Duodenal mucosa (tissue), 2 donors: ENCODE results near the gene NFE2.

Experiments used
- H3K27ac ChIP-seq: one replicate; pipeline ENCODE4 v1.7.0; 2013; ENCODE audit warnings: low read depth, low read length
- H3K27me3 ChIP-seq, 2 donors: one replicate each; pipeline ENCODE4 v1.7.0; 2013; ENCODE audit warnings: low read length in 2 of 2, control low read depth in 1 of 2; ENCODE audit not compliant: insufficient read depth in 2 of 2, control insufficient read depth in 1 of 2
- H3K36me3 ChIP-seq, 2 donors: one replicate each; pipeline ENCODE4 v1.7.0; 2013; ENCODE audit warnings: low read length in 2 of 2, control low read depth in 1 of 2; ENCODE audit not compliant: insufficient read depth in 2 of 2, control insufficient read depth in 1 of 2
- H3K4me1 ChIP-seq, 2 donors: one replicate each; pipeline ENCODE4 v1.7.0; 2013; ENCODE audit warnings: low read length in 2 of 2, control low read depth in 1 of 2; ENCODE audit not compliant: insufficient read depth in 2 of 2, control insufficient read depth in 1 of 2
- H3K4me3 ChIP-seq, 2 donors: one replicate each; pipeline ENCODE4 v1.7.0; 2013; ENCODE audit warnings: low read length in 2 of 2, low read depth in 1 of 2
- H3K9ac ChIP-seq, 2 donors: one replicate each; pipeline ENCODE4 v1.7.0; 2013; ENCODE audit warnings: low read length in 2 of 2, low read depth in 1 of 2
- H3K9me3 ChIP-seq, 2 donors: one replicate each; pipeline ENCODE4 v1.7.0; 2013; ENCODE audit warnings: low read length in 2 of 2, control low read depth in 1 of 2; ENCODE audit not compliant: control insufficient read depth in 1 of 2

Gene NFE2

DNA sequence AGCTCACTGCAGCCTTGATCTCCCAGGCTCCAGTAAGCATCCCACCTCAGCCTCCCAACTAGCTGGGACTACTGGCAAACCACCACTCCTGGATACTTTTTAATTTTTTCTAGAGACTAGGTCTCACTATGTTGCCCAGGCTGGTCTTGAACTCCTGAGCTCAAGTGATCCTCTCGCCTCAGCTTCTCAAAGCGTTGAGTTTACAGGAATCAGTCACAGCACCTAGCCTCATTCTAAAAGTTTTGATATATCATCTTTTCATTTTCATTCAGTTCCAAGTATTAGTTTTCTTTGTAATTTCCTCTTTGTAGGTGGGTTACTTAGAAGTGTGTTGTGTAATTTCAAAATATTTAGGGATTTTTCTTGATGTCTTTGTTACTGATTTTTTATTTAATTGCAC, 30.5 kb downstream of the NFE2 start:
- H3K27me3 ChIP-seq = no peaks in the 10 kb centered on the region

DNA sequence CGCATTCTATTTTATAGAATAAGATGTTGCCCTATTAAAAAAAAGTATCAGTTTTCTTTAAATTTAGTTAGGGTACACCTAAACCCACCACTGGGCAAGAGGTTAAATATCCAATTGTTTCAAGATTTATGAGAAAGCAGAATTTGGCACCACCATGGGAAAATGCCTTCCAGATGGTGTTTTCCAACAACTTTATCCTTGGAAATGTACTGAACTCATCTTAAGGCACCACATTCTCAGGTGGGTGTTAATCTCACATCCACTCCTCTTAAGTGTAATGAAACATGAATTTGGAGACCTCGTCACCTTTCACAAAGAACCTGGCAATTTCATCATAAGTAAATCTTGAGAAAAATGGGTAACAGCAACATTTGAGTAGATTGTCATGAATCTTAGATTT, 34.0 kb downstream of the NFE2 start:
- Histone ChIP-seq H3K36me3 (no peaks in the 10 kb centered on the region), H3K4me1 (no peaks in the 10 kb centered on the region), H3K9me3 (no peaks in the 10 kb centered on the region), H3K4me3 (no peak overlapping the region), H3K27ac (no peak overlapping the region), H3K9ac (no peak overlapping the region), H3K27me3 (no peaks in the 10 kb centered on the region)

More for the DNA sequence above, 30.5 kb downstream of the NFE2 start:
- Histone ChIP-seq H3K36me3 (peaks cover 0 to 3% of the 10 kb centered on the region in 2 donors), H3K9me3 (no peaks in the 10 kb centered on the region), H3K9ac (no peak overlapping the region), H3K4me3 (no peak overlapping the region), H3K27ac (no peak overlapping the region), H3K4me1 (no peaks in the 10 kb centered on the region)

- Histone ChIP-seq H3K4me3 (no peak overlapping the region), H3K4me1 (no peaks in the 10 kb centered on the region), H3K9ac (no peak overlapping the region), H3K27ac (no peak overlapping the region), H3K27me3 (no peaks in the 10 kb centered on the region), H3K9me3 (no peaks in the 10 kb centered on the region), H3K36me3 (no peaks in the 10 kb centered on the region)
Observed at GRCh38 chr12:54265364-54265812, 35.4 kb downstream of the NFE2 start.

- Histone ChIP-seq H3K27me3 (no peaks in the 10 kb centered on the region), H3K27ac (no peak overlapping the region), H3K9ac (no peak overlapping the region), H3K9me3 (no peaks in the 10 kb centered on the region), H3K36me3 (no peaks in the 10 kb centered on the region), H3K4me1 (peaks cover 0 to 11% of the 10 kb centered on the region in 2 donors), H3K4me3 (no peak overlapping the region)
Observed at GRCh38 chr12:54262403-54262925, 38.4 kb downstream of the NFE2 start.

GRCh38 chr12:54261815-54262402, 38.9 kb downstream of the NFE2 start:
- Histone ChIP-seq H3K9ac (no peak overlapping the region), H3K4me1 (peaks cover 0 to 11% of the 10 kb centered on the region in 2 donors), H3K4me3 (no peak overlapping the region), H3K27me3 (no peaks in the 10 kb centered on the region), H3K27ac (no peak overlapping the region), H3K9me3 (no peaks in the 10 kb centered on the region), H3K36me3 (peaks cover 0 to 4% of the 10 kb centered on the region in 2 donors)

GRCh38 chr12:54259194-54260011, 41.4 kb downstream of the NFE2 start:
- Histone ChIP-seq H3K27me3 (no peaks in the 10 kb centered on the region), H3K4me3 (peak overlapping the region; percentile 38 to 59), H3K9me3 (no peaks in the 10 kb centered on the region), H3K4me1 (peaks cover 0 to 11% of the 10 kb centered on the region in 2 donors), H3K9ac (peak overlapping the region in 1 of 2 donors; percentile 64), H3K36me3 (peaks cover 12 to 20% of the 10 kb centered on the region in 2 donors), H3K27ac (peak overlapping the region; percentile 17)

- Histone ChIP-seq H3K27me3 (no peaks in the 10 kb centered on the region), H3K9ac (no peak overlapping the region), H3K9me3 (no peaks in the 10 kb centered on the region), H3K4me1 (peaks cover 0 to 11% of the 10 kb centered on the region in 2 donors), H3K36me3 (peaks cover 12 to 20% of the 10 kb centered on the region in 2 donors), H3K4me3 (no peak overlapping the region), H3K27ac (no peak overlapping the region)
Observed at GRCh38 chr12:54258201-54258681, 42.6 kb downstream of the NFE2 start.

DNA sequence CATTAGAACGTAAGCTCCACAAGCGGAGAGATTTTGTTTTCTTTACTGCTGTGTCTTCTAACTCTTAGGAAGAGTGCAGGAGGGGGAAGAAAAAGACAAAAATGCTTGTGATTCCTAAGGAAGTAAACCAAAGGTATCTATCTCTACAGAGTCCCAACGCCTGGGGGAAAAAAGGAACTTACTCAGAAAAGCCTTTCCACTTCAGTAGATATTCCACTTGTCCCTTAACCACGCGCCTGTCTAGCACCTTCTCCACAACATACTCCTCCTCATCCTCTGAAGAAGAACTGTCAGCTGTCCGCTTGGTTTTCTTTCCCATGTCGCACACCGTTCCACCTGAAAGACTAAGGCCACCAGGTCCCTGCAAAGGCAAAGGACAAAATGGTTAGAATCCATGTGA, 43.5 kb downstream of the NFE2 start:
- Histone ChIP-seq H3K9me3 (no peaks in the 10 kb centered on the region), H3K36me3 (peaks cover 12 to 20% of the 10 kb centered on the region in 2 donors), H3K4me3 (no peak overlapping the region), H3K4me1 (peaks cover 0 to 11% of the 10 kb centered on the region in 2 donors), H3K27me3 (no peaks in the 10 kb centered on the region), H3K9ac (no peak overlapping the region), H3K27ac (no peak overlapping the region)

DNA sequence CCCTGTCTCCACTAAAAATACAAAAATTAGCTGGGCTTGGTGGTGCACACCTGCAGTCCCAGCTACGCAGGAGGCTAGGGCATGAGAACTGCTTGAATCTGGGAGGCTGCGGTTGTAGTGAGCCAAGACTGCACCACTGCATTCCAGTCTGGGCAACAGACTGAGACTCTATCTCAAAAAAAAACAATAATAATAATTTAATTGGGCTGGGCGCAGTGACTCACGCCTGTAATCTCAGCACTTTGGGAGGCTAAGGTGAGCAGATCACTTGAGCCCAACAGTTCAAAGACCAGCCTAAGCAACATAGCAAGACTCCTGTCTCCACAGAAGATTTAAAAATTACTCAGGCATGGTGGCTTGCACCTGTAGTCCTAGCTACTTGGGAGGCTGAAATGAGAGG, 47.6 kb downstream of the NFE2 start:
- Histone ChIP-seq H3K9me3 (no peaks in the 10 kb centered on the region), H3K4me3 (no peak overlapping the region), H3K9ac (no peak overlapping the region), H3K27ac (no peak overlapping the region), H3K4me1 (no peaks in the 10 kb centered on the region), H3K27me3 (no peaks in the 10 kb centered on the region), H3K36me3 (peaks cover 12 to 29% of the 10 kb centered on the region in 2 donors)

DNA sequence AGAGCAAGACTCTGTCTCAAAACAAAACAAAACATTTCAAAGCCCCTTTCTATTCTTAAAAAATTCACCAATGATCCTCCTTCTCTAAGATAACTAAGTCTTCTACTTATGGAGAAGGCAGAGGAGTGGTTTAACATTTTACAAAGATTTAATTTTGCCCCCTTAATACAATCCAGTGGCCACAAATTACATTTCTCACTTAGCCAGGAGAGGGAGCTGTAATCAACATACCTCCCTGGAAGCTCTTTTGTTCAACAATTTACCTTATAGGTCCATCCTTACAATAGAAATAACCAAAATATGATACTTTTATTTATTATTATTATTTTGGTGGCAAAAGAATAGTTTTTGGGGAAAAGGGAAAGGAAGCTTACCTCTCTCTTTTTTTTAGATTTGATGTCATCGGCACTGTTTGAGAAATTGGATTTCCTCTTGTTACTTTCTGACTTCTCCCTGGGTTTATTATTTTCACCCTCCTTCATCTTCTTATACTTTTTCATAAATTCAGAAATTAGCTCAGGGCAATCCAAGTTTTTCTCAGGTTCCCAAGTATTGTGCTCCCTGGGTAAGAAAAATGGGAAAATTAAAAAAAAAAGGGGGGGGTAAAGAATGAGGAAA, 49.0 kb downstream of the NFE2 start:
- Histone ChIP-seq H3K27me3 (no peaks in the 10 kb centered on the region), H3K4me3 (no peak overlapping the region), H3K36me3 (peaks cover 8 to 34% of the 10 kb centered on the region in 2 donors), H3K9me3 (no peaks in the 10 kb centered on the region), H3K9ac (no peak overlapping the region), H3K4me1 (no peaks in the 10 kb centered on the region), H3K27ac (no peak overlapping the region)
